GM08714 (cell line): ENCODE data around the gene CARMIL3.

Experiments
- H3K4me3 ChIP-seq: fragments of 200-500 bp; sonication (Bioruptor generic); 2 replicates; pipeline ENCODE4 v1.5.1; 2014; ENCODE audit warnings: mild to moderate bottlenecking, low read length, inconsistent platforms
- ZNF274 ChIP-seq: IDR thresholded peaks from 2 replicates; pipeline ENCODE4 v1.6.1; 2012; ENCODE audit warnings: mild to moderate bottlenecking, low read depth, low read length

The CARMIL3 gene

DNA sequence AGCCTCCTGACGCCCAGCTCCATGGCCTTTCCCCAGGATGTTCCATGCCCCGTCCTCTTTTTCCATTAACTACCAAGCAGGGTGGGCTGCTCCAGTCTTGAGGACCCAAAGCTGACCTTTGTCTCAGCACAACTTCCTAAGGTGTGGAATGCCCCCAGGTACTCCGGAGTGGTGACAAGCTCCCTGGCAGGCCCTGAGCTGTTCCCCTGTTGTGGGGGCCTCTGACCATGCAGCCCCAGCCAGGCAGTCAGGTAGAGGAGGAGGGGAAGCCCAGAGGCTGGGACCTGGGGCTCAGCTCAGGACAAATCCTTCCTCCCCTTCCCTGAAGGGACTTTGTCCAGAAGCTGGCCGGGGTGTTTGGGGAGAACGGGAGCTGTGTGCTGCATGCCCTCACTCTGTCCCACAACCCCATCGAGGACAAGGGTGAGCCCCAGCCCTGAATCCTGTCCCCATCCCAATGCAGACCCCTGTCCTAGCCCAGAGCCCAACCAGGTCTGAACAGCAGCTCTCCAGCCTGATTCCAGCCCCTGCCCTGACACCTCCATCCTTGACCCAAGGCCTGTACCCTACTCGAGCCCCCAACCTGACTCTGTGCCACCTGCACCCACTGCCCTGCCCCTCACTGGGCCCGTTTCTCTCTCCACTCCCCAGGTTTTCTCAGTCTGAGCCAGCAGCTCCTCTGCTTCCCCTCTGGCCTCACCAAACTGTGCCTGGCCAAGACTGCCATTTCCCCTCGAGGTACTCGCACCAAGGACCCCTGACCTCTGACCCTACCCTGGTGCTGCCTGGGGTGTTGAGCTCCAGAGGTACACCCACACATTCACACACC, 4.4 kb downstream of the CARMIL3 start:
- TF ChIP-seq ZNF274 = no peak
- H3K4me3 ChIP-seq = no peak overlapping the region

DNA sequence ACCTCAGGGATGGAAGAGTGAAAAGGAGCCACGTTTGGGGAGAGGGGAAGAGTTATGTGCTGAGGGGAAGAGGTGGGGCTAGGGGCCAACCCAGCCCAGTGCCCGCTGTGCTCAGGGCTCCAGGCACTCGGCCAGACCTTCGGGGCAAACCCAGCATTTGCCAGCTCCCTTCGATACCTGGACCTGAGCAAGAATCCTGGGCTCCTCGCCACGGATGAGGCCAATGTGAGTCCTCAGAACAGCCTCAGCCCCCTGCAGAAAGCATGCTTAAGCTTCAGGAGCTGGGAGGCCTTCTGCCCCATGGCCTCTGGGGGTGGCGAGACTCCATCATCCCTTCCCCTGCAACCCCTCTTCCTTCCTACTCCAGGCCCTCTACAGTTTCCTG, 5.0 kb downstream of the CARMIL3 start:
- TF ChIP-seq ZNF274 = no peak
- no peak overlapping the region for H3K4me3 ChIP-seq

DNA sequence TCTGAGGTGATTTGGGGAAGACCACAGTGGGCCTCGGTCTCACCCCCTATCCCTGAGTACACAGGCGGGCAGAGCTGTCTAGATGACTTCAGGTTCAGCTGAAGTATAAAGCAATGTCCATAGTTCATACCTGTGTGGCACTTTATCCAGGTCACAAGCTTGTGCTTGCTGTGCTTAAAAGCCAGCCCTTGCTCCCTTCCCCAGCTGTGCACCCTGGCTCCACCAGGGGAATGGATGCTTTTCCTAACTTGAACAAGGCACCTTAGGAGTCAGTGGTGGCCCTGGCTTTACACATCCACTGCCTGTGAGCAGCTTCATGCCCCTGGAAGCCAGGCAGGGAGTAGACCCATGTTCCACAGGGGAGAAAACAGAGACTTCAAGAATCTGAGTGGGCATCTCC, 5.5 kb downstream of the CARMIL3 start:
- no peak overlapping the region for H3K4me3 ChIP-seq
- no peak for TF ChIP-seq ZNF274

DNA sequence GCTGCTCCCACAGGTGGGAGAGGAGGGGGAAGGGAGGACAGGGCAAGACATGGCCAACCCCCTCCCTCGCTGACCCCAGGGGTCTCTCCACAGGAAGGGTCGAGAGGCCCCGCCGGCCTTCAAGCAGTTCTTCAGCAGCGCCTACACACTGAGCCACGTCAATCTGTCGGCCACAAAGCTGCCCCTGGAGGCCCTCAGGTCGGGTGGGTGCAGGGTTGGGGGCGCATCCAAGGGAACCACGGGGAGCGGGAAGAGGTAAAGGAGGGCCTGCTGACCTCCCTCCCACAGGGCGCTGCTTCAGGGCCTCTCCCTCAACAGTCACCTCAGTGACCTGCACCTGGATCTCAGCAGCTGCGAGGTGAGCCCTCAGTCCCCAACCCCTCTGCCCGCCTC, 6.1 kb downstream of the CARMIL3 start:
- no peak overlapping the region for H3K4me3 ChIP-seq
- TF ChIP-seq ZNF274 = no peak

DNA sequence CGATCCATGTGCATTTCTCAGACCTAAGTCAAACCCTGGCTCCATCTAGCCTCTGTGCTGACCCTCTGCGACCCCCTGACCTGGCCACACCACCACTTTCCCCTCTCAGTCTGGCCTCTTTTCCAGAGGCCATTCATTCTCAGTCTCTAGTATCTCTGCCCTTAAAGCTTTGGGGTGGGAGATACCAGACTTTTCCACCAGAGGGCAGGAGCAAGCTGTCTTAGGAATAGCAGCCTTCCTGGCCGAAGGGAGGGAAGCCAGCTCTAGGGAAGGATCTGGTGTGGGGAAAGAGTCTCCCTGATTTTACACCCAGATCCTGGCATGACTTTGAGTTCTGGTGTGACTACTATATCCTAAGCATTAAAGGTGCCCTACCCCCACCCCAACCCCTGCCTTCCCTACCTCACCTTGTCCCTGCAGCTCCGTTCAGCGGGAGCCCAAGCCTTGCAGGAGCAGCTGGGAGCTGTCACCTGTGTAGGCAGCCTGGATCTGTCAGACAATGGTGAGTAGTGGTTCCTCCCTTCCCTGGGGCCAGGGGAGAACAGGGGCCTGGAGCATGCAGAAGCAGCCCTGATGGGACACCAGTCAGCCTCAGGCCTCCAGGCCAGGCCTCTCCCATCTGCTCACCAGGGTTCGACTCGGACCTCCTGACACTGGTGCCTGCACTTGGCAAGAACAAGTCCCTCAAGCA, 6.6 kb downstream of the CARMIL3 start:
- H3K4me3 ChIP-seq = no peak overlapping the region
- no peak for TF ChIP-seq ZNF274

DNA sequence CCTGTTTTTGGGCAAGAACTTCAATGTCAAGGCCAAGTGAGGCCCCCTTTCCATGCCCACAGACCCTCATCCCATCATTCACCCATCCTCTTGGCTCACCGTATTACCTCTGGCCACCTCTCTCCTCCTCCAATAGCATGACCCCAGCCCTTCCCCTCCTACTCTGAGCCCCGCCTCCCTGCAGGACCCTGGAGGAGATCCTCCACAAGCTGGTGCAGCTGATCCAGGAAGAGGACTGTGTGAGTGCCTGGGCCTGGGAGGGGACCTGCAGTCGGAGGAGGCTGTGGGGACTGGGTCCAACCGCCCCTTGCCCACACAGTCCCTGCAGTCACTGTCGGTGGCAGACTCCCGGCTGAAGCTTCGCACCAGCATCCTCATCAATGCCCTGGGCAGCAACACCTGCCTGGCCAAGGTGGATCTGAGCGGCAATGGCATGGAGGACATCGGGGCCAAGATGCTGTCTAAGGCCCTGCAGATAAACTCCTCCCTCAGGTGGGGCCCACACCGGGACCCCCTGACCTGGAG, 7.2 kb downstream of the CARMIL3 start:
- no peak overlapping the region for H3K4me3 ChIP-seq
- TF ChIP-seq ZNF274 = no peak

DNA sequence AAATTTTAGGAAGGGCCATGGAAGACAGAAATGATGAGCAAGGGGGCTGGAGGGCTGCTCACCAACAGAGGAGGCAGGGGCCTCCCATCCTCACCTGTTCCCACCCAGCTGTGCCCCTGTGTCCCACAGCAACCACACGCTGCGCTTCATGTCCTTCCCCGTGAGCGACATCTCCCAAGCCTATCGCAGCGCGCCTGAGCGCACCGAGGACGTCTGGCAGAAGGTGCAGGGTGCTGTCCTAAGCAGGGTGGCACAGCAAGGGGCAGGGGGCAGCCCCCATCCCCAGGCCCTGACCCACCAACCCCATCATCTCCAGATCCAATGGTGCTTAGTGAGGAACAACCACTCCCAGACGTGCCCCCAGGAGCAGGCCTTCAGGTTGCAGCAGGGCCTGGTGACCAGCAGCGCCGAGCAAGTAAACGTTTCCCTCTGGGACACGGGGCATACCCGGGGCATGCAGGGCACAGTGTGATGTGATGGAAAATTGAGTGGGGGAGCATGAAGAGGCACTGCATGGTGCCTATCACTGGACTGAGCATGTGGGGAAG, 8.1 kb downstream of the CARMIL3 start:
- H3K4me3 ChIP-seq = no peak overlapping the region
- no peak for TF ChIP-seq ZNF274

DNA sequence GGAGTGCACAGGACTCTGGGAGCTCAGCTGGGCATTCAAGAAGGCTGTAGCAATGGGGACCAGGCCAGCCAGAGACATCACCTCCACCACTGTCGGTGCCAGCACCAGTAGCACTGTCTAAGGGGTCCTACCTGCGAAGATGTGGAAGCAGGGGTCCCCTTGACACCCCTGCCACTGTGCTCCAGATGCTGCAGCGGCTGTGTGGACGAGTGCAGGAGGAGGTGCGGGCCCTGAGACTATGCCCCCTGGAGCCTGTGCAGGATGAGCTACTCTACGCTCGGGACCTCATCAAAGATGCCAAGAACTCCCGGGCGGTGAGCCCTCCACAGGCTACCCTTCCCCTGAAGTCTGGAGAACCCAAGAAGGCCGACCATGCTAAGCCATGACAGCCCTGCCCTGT, 8.6 kb downstream of the CARMIL3 start:
- no peak overlapping the region for H3K4me3 ChIP-seq
- no peak for TF ChIP-seq ZNF274

DNA sequence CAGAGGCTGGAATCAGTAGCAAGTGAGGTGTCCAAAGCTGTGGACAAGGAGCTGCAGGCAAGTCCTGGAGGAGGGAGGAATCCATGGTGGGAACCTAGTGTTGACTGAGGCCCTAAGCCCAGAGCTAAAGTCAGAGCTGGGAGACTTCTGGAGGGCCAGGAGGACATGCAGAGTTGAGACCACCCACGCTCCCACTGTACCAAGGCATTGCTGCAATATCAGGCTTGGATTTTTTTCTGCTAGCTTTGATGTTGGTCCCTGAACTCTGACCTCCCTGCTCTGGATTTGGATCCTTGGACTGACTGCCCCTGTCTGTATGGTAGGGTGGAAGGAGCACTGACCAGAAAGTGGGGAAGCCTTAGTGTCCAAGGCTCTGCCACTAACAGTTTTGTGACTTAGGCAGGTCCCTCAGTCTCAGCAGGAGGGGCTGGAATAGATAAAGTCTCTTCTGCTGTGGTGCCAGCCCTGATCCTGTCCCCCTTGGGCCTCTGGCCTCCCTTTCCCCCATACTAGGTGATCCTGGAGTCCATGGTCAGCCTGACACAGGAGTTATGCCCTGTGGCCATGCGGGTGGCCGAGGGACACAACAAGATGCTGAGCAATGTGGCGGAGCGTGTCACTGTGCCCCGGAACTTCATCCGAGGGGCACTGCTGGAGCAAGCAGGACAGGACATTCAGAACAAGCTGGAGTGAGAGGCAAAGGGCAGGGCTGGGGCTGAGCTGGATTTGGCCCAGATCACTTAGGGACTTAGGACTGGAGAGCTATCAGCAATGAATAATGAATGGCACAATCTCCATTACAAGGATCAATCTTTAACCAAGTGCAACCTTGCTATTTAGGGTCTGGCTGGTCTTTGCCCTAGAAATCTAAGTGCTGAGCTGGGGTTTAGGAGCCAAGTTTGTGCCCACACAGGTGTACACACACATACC, 9.4 kb downstream of the CARMIL3 start:
- no peak for TF ChIP-seq ZNF274
- H3K4me3 ChIP-seq = no peak overlapping the region

DNA sequence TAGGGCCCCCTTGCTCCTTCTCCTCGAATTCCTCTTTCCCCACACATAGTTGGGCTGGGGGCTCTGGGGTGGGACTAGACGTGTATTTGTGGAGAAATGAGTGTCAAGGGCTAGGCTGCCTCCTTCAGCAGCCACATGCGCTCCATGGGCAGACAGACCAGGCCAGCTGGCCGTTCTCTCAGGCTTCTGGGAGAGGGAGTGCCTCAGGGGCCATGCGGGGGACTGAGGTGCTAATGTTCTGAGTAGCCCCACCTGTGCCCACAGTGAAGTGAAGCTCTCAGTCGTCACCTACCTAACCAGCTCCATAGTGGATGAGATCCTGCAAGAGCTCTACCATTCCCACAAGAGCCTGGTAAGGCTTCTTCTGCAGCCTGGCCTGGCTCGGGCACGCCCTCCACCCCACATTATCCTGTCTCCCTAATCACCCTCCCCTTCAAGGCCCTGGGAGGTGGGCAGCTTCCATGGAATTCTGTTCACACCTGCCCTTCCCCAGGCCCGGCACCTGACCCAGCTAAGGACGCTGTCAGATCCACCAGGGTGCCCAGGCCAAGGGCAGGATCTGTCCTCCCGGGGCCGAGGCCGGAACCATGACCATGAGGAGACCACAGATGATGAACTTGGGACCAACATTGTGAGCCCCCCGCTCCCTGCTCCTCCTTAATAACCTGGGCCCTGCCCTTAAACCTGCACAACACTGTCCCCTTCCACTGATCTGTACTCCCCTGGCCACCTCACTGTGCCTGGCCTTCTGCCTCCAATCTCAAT, 10.6 kb downstream of the CARMIL3 start:
- no peak overlapping the region for H3K4me3 ChIP-seq
- no peak for TF ChIP-seq ZNF274

DNA sequence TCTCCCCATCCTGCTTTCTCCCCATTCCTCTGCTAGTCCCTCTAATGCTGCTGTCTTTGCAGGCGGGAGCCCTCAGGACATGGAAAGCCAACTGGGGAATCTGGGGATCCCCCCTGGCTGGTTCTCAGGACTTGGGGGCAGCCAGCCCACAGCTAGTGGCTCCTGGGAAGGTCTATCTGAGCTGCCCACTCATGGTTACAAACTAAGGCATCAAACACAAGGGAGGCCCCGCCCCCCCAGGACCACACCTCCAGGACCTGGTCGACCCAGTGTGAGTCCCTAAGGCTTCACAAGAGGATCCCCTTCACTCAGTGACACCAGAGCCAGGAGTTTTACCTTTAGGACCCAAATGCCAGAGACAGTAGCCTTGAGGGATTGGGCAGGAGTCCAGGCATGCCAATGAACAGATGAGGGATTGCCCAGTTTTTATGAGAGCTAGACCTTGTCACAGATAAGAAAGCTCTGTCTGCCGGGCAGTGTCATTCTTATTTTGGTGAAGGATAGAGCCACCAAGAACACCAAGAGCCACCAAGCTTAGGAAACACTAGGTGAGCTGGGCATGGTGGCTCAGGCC, 11.5 kb downstream of the CARMIL3 start:
- TF ChIP-seq ZNF274 = no peak
- H3K4me3 ChIP-seq = no peak overlapping the region

DNA sequence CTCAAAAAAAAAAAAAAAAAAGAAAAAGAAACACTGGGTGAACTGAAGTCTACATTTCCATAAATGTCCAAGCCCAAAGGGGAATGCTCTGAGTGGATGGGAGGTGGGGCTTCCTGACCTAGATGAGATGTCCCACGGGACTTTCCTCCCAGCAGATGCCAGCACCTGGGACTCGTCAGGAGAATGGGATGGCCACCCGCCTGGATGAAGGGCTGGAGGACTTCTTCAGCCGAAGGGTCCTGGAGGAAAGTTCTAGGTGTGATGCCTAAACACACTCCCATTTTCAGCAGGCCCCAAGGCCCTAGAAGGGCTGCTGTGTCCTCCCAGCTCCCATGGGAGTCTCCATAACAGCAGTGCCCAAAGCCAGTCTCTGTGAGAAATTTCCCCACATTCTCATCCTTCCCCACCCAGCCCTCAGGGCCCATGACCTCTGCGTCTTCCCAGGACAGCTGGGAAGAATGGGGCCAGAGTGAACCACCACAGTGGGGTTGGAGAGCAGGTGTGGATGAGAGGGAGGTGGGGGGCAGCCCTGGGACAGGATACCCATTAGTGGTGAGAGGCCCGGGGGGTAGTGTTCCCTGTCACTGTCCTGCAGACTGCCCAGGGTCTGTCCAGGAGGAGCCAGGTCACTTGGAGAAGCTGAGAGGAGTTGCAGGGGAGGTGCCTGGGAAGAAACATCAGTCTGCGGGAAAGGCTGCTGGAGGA, 12.4 kb downstream of the CARMIL3 start:
- no peak for TF ChIP-seq ZNF274
- H3K4me3 ChIP-seq = no peak overlapping the region
